LNCAP (cell line): ENCODE data around the gene ENG.

ENCODE experiments used
- TF ChIP-seq, protein P1 (sequence below): fragments of 450-650 bp; IDR thresholded peaks from 2 replicates; pipeline ENCODE4 v1.5.1; 2017; ENCODE audit warnings: mild to moderate bottlenecking

ENG gene

GRCh38 chr9:127816362-127816725, 38.1 kb downstream of the ENG start:
- TF ChIP-seq, protein P1, sequence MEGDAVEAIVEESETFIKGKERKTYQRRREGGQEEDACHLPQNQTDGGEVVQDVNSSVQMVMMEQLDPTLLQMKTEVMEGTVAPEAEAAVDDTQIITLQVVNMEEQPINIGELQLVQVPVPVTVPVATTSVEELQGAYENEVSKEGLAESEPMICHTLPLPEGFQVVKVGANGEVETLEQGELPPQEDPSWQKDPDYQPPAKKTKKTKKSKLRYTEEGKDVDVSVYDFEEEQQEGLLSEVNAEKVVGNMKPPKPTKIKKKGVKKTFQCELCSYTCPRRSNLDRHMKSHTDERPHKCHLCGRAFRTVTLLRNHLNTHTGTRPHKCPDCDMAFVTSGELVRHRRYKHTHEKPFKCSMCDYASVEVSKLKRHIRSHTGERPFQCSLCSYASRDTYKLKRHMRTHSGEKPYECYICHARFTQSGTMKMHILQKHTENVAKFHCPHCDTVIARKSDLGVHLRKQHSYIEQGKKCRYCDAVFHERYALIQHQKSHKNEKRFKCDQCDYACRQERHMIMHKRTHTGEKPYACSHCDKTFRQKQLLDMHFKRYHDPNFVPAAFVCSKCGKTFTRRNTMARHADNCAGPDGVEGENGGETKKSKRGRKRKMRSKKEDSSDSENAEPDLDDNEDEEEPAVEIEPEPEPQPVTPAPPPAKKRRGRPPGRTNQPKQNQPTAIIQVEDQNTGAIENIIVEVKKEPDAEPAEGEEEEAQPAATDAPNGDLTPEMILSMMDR = no peak

DNA sequence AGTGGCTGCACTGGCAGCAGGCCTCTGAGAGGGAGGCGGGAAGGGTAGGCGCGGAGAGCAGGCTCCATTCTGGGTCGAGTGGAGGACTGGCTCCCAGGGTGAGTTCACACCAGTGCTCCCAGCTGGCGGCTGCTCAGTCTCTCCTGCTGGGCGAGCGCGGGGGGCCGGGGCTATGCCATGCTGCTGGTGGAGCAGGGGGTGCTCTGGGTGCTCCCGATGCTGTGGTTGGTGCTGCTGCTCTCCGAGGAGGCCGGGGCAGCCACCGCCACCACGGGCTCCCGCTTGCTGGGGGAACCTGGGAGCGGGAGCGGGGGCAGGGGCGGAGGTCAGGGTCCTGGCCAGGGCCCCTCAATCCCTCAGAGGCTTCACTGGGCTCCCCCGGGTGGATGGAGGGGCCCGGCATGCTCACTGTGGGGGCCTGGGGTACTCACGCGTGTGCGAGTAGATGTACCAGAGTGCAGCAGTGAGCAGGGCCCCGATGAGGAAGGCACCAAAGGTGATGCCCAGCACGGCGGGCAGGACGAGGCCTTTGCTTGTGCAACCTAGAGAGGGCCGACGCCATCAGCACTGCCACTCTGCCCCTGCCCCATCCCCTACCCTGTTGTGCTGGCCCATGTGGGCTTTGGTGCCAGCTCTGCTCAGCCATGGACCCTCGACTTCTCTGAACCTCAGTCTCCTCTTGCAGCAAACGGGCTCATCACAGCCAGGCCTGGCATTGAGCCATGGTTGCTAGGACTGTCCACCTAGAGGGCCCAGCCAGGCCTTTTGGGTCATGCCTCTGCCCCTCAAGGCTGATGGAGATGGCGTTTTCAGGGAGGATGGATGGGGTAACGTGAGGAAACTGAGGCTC, 38.7 kb downstream of the ENG start:
- TF ChIP-seq, protein P1 = no peak

GRCh38 chr9:127814619-127815511, 39.6 kb downstream of the ENG start:
- TF ChIP-seq, protein P1 = no peak

- TF ChIP-seq, protein P1 = no peak
These were observed 40.7 kb downstream of the ENG start for GRCh38 chr9:127813686-127814226.

- TF ChIP-seq, protein P1 = no peak
These were observed 41.4 kb downstream of the ENG start for GRCh38 chr9:127812936-127813675.

DNA sequence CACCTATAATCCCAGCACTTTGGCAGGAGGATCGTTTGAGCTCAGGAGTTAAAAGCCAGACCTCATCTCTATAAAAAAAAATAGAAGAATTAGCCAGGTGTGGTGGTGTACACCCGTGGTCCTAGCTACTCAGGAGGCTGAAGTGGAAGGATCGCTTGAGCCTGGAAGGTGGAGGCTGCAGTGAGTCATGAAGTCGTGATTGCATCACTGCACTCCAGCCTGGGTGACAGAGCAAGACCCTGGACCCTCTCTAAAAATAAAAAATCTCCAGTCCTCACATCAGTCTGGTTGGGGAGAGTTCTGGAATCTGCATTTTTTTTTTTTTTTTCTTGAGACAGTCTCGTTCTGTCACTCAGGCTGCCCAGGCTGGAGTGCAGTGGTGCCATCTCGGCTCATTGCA, 42.4 kb downstream of the ENG start:
- TF ChIP-seq, protein P1 = no peak
